ENCODE measurements around the gene GLYAT.

Gene GLYAT

GRCh38 chr11:58731819-58732218, at the start of gene GLYAT:
GLYAT (minus strand) TSS chr11:58731943; CDS start chr11:58724496, 7,447 bp downstream.
- DNase-seq: no peak

GRCh38 chr11:58781345-58781744, 49.6 kb upstream of the GLYAT start:
- no peak for DNase-seq

GRCh38 chr11:58780578-58780977, 48.8 kb upstream of the GLYAT start:
- DNase-seq: no peak

- no peak for DNase-seq
Measured at GRCh38 chr11:58776891-58777710, 45.4 kb upstream of the GLYAT start.

GRCh38 chr11:58775066-58775708, 43.4 kb upstream of the GLYAT start:
- DNase-seq: no peak

GRCh38 chr11:58774164-58774593, 42.4 kb upstream of the GLYAT start:
- DNase-seq: no peak

- no peak for DNase-seq
Measured at GRCh38 chr11:58773337-58773736, 41.6 kb upstream of the GLYAT start.

GRCh38 chr11:58772329-58773285, 40.9 kb upstream of the GLYAT start:
- no peak for DNase-seq

GRCh38 chr11:58771458-58771855, 39.7 kb upstream of the GLYAT start:
- no peak for DNase-seq

- no peak for DNase-seq
Measured at GRCh38 chr11:58770627-58771457, 39.1 kb upstream of the GLYAT start.

GRCh38 chr11:58770166-58770565, 38.4 kb upstream of the GLYAT start:
- no peak for DNase-seq

GRCh38 chr11:58769308-58769707, 37.6 kb upstream of the GLYAT start:
- DNase-seq: no peak

- no peak for DNase-seq
Measured at GRCh38 chr11:58768137-58768536, 36.4 kb upstream of the GLYAT start.

- no peak for DNase-seq
Measured at GRCh38 chr11:58765078-58765477, 33.3 kb upstream of the GLYAT start.

GRCh38 chr11:58763120-58763490, 31.4 kb upstream of the GLYAT start:
- DNase-seq: no peak

GRCh38 chr11:58762284-58763119, 30.8 kb upstream of the GLYAT start:
- DNase-seq: no peak

- no peak for DNase-seq
Measured at GRCh38 chr11:58757439-58757838, 25.7 kb upstream of the GLYAT start.

GRCh38 chr11:58745705-58746364, 14.1 kb upstream of the GLYAT start:
- DNase-seq: no peak

- no peak for DNase-seq
Measured at GRCh38 chr11:58744988-58745704, 13.4 kb upstream of the GLYAT start.
